Raji (cell line): Measurements from ENCODE around the gene RABGAP1.

Source experiments
- POLR2A ChIP-seq: IDR thresholded peaks from 2 replicates; pipeline ENCODE4 v1.6.1; 2011; ENCODE audit warnings: low read depth, low read length, control low read depth; ENCODE audit not compliant: insufficient read depth

RABGAP1 gene

GRCh38 chr9:122986010-122986409 is 45.2 kb downstream of the RABGAP1 start:
- TF ChIP-seq POLR2A = no peak

GRCh38 chr9:122988141-122988540 is 47.3 kb downstream of the RABGAP1 start:
- TF ChIP-seq POLR2A = no peak

DNA sequence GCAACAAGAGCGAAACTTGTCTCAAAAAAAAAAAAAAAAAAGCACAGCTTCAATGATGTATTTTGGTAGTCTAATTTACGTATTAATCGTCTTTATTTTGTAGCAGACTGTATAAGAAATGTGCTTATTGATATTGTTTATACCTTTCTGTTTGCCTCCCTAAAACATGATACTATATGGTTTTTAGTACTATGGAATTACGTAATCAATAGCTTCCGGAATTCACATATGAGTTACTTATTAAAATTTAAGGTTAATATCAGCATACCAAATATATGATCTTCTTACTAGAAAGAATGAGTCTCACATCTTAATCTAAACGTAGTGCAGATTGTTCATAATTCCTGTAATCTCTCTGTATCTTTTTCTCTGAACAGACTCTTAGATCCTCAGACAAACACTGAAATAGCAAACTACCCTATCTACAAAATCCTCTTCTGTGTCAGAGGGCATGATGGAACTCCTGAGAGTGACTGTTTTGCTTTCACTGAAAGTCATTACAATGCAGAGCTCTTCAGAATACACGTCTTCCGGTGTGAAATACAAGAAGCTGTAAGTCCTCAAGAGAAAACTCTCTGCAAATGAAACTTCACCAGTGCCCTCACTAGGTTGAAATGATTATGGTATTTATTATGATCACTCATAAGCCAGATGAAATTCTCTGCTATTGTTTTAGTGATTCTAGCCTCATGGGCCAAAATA is 48.3 kb downstream of the RABGAP1 start:
- no peak for TF ChIP-seq POLR2A

DNA sequence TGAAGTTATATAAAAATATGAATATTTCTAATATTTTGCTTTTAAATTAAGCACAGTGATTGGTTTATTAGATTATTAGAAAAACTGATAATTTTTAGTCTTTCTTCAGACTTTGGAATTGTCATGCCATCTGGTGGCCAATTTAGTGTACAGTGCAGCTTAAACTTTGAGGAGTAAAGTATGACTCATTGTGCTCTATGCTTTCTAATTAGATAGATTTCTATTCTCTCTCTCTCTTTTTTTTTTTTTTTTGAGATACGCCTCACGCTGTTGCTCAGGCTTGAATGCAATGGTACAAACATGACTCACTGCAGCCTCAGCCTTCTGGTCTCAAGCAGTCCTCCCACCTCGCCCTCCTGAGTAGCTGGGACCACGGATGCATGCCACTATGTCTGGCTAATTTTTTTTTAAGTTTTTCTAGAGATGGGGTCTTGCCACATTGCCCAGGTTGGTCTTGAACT is 50.6 kb downstream of the RABGAP1 start:
- no peak for TF ChIP-seq POLR2A

DNA sequence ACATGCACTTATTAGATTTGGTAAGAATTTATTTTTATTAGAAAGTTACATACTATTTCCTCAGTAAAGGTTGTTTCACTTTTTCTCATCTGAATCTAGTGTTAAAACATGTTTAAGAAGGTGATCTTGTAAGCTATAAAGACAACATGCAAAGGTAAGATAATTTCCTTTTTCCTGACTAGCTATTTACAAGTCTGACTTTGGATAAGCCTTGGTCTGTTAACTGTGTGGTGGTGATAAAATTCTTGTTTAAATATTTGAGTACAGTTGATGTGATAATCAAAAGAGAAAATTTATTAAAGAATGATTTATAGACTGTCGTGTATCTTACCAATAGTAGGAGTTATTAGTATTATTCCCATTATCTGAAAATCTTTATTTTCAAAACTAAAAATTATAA is 55.8 kb downstream of the RABGAP1 start:
- TF ChIP-seq POLR2A = no peak

DNA sequence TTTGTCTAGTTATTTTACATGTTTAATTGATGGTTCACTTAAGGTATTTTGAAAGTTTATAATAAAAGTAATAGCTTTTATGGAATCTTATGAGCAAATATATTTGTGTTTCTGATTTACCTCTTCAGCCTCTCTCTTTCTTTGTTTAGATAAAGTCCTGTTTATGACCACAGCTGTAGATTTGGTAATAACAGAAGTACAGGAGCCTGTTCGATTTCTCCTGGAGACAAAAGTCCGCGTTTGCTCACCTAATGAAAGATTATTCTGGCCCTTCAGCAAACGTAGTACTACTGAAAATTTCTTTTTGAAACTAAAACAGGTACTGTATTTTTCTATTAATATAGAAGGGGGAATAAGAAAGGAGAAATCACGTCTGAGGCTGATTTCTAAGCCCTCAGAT is 57.6 kb downstream of the RABGAP1 start:
- no peak for TF ChIP-seq POLR2A

DNA sequence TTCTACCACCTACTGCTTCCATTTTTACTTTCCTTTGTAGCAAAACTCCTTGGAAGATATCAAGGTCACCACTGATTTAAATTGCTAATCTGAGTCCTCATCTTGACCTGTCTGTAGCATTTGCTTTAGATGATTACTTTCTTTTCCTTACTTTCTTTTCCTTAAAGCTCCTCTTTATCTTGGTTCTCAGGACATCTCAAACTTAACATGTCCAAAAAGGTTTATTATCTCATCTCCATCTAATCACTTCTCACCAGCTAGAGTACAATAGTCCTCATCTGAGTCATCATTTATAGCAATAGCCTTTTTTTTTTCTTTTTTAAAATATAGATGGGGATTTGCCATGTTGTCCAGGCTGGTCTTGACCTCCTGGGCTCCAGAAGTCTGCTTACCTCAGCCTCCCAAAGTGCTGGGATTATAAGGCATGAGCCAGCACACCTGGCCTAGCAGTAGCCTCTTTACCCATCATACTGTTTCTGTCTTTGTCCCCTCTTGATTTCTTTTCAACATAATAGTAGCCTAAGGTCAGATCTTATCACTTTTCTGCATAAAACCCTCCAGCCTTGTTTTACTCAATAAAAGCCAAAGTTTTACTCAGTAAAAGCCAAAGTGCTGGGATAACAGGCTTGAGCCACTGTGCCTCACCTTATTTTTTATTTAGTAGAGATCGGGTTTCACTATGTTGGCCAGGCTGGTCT is 59.7 kb downstream of the RABGAP1 start:
- no peak for TF ChIP-seq POLR2A

GRCh38 chr9:123002754-123003153 is 61.9 kb downstream of the RABGAP1 start:
- TF ChIP-seq POLR2A = no peak

DNA sequence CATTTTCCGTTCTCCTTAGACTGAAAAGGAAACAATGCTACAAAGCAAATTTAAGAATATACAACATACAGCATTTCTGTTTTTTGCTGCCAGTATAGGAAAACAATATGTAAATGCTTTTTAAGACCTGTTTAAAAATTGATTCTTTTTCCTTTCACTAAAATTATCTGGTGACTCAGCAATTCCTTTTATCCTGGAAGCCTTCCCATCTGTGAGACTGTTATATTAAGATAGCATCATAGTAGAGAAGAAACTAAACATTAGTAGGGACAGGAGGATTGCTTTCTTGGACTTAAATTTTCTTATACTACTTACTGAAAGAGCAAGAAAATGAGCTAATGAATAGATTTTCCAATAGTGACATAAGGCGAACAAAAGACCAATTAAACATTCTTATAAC is 62.6 kb downstream of the RABGAP1 start:
- no peak for TF ChIP-seq POLR2A

GRCh38 chr9:123005964-123006363 is 65.1 kb downstream of the RABGAP1 start:
- TF ChIP-seq POLR2A = no peak

GRCh38 chr9:123007269-123007668 is 66.4 kb downstream of the RABGAP1 start:
- no peak for TF ChIP-seq POLR2A

DNA sequence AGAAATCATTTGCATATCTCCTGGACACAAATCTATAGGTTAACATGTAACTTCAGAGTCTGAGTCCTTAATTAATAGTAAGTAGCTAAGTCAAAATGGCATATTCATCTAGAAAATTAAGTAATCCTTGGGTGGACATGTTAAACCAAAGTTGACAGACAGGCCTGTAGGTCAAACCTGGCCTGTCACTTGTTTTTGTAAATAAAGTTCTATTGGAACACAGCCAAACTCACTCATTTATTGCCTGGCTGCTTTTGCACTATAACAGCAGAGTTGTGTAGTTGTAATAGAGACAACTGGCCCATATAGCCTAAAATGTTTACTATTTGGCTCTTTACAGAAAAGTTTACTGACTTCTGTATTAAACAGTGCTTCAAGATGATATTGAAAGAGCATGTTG is 68.1 kb downstream of the RABGAP1 start:
- TF ChIP-seq POLR2A = no peak

DNA sequence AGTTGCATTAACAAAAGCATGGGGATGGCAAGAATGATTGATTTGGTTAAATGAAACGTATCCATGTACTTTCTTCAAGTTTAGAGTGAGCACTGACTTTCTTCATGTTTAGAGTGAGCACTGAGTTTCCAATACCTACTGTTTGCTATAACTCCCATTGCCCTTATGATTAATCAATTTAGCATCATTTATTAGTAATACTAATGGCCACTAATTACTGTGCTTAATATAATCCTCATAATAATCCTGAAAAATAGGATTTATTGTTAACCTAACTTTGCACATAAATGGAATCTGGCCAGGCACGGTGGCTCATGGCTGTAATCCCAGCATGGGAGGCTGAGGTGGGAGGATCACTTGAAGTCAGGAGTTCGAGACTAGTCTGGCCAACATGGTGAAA is 70.6 kb downstream of the RABGAP1 start:
- TF ChIP-seq POLR2A = no peak

DNA sequence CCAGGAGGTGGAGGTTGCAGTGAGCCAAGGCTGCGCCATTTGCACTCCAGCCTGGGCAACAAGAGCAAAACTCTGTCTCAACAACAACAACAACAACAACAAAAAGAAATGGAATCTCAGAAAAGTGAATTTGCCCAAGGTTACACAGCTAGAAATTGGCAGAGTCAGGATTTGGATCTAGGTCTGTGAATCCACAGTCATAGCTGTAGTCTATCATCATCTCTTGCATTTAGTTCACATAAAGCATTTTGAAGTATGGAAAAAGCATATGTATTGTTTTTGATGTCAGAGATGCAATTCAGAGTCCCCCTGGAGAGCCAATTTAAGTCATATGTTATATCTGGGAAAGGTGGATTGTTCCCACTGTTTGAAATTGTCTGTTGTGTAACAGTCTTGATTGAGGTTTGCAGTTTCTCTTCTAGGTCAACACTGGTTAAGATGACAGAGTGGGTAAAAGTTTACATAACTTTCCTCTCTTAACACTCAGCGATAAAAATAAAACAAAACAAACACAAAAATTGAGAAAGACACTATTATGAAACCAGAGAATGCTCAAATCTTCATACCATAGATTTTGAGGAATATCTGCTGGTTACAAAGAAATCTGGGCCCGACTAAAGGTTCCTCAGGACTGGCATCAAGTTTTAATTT is 71.2 kb downstream of the RABGAP1 start:
- TF ChIP-seq POLR2A = no peak

GRCh38 chr9:123016631-123017030 is 75.8 kb downstream of the RABGAP1 start:
- TF ChIP-seq POLR2A = no peak

DNA sequence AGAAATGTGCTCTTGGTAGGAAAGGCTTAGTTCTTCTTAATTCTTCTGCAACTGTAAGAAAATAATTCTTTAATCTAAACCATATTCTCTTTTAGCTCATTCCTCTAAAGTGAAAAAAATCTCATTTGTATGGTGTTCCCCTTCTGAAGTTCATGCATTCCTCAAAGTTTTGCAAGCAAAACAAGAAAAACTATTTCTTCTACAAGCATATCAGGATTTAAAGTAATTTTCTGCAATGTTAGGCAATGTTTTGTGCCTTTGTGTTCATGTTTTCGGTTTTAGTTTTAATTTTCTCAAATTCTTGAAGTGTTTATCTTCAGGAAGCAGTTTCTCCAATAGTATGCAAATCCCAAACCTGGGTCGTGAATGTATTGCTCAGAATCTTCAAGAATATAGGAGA is 80.0 kb downstream of the RABGAP1 start:
- TF ChIP-seq POLR2A = no peak
